ENCODE results near the gene GP9.

The GP9 gene

GRCh38 chr3:129030611-129031010 is 30.0 kb upstream of the GP9 start:
- no peak for DNase-seq

- no peak for DNase-seq
Measured at GRCh38 chr3:129031476-129032215, 28.9 kb upstream of the GP9 start.

DNA sequence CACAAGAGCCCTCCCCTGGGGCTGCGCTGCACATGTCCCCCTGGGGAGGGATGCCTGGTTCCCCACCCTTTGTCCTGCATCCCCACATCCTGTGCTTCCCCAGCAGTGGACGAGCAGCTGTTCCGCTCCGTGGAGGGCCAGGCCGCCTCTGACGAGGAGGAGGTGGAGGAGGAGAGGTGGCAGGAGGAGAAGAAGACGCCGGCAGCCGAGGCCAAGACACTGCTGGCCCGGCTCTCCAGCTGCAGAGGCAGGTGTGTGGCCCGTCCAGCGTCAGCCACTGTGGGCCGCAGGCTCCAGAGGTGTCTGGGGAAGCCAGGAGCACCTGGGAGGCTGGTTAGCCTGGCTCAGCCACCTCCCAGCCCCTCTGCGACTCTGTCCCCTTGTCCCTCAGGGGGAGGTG is 27.9 kb upstream of the GP9 start:
- no peak for DNase-seq

- no peak for DNase-seq
Measured at GRCh38 chr3:129033151-129033550, 27.4 kb upstream of the GP9 start.

DNA sequence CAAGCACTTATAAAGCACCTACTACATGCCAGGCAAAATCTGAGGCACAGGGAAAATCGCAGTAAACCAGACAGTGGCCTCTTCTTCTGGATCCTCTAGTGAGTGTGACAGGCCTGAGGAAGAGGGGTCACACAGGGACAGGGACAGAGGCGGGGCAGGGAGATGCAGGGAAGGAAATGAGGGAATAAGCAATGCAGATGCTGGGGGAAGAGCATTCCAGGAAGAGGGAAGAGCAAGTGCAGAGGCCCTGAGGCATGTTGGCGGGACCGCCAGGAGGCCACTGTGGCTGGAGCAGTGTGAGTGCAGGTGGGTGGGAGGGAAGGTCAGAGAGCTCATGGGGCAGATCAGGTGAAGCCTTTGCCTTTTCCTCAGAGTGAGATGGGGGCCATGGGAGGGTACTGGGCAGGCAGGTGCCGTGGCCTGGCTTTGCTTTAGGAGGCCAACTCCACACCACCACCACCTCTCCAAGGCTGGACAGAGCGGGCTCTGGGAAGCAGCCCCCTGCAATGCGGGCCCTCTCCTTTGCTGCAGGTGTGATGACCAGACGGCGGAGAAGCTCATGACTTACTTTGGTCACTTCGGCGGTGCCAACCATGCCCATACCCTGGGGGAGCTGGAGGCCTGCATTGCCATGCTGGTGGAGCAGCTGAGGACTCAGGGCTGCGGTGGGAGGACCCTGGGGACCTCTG is 26.8 kb upstream of the GP9 start:
- DNase-seq: no peak

DNA sequence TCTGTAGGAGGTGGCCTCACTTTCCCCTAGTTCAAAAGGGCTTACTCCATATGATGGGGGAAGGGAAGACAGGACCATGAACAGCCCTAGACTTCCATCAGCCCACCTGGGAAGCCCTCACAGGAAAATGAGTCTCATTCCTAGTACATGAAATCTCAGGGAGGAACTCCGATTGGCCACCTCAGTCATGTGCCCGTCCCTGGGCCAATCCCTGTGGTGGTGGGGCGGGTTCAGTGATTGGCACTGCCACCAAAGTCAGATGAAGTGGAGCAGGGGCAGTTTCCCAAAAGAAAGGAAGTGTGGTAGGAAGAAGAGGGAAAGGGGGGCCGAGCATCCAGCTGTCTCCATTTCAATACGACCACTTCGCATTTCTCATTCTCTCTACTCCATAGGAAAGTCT is 25.9 kb upstream of the GP9 start:
- DNase-seq: no peak

GRCh38 chr3:129035360-129036221 is 25.0 kb upstream of the GP9 start:
- no peak for DNase-seq

DNA sequence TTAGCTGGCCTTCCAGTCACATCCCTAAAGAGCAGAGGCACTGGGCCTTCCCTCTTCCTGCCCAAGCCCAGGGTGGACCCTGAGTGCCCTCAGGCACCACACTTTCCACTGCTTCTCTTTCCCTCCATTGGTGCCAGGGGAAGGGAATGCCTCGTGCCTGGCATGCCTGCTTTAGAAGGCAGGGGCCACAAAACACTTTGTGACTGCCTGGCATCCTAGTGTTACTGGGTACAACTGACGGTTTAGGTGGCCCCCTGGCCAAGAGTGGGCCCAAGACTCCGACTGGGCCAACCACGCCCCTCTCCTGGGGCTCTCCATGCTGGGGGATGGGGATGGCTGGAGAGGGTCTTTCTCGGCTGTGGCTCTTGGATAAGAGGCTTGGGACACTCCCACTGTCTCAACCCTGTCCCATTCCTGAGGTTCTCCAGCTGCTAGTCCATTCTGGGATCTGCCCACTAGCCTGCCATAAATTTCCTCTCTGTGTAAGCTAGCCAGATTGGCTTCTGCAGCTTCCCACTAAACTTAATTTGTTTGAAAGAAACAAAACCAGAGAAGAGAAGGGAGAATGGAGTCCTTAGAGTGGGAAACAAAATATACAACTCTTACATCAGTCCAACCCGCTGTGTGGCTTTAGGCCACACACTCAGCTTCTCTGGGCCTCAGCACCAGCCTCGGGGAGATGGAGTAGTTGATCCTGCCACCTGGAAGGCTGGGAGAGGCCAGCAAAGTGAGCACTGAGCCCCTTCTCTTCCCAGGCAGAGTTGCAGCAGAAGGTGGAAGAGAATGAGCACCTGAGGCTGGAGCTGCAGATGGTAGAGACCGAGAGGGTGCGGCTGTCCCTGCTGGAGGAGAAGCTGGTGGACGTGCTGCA is 24.1 kb upstream of the GP9 start:
- no peak for DNase-seq

- no peak for DNase-seq
Measured at GRCh38 chr3:129037093-129037419, 23.5 kb upstream of the GP9 start.

GRCh38 chr3:129038121-129038855 is 22.3 kb upstream of the GP9 start:
- DNase-seq: no peak

DNA sequence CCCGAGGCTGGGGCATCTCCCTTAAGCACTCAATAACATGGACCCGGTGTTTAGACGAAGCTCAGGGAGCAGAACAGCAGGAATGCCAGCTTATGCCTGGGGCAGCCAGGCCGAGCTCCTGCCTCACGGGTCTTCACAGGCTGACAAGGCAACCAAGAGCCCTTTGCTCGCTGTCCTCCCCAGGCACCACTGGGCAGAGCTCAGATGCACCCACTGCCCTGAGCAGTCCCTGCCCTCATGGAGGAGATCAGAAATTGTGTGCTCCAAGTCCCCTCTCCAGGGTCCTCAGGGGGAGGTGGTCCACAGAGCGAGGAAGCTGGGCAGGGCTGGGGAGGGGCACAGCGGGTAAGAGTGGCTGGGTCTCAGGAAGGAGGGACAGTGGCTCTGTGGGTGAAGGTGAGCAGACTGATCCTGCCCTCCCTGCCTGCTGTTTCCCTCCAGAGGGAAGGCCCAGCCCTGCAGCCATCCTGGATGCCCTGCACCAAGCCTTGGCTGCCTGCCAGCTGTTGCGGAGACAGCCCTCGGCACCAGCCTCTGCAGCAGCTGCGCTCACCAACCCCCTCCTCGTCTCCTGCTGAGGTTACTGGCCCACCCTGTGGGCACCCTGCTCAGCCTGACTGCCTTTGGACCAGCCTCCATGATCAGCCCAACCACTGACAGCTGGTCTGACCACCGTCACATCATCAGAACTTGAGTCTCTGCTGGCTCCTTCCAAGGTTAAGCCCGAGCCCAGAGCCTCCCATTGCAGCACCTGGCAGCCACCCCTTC is 21.1 kb upstream of the GP9 start:
- DNase-seq: no peak

DNA sequence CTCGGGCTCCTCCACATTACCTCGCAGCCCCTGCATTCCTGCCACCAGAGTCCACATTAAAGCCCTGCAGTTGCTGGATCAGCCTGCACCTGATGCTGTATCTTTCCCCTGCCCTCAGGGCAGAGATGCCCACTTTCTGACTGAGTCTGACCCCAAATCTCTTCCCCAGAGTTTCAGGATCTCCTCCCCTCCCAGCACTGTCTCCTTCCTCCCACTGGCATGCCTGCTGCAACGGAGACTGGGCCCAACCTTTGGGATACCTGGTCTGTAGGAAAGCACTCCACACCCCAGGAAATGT is 20.6 kb upstream of the GP9 start:
- DNase-seq: no peak

- DNase-seq: no peak
Measured at GRCh38 chr3:129040579-129041300, 19.8 kb upstream of the GP9 start.

GRCh38 chr3:129045675-129046036 is 14.9 kb upstream of the GP9 start:
- DNase-seq: peak; percentile 38

DNA sequence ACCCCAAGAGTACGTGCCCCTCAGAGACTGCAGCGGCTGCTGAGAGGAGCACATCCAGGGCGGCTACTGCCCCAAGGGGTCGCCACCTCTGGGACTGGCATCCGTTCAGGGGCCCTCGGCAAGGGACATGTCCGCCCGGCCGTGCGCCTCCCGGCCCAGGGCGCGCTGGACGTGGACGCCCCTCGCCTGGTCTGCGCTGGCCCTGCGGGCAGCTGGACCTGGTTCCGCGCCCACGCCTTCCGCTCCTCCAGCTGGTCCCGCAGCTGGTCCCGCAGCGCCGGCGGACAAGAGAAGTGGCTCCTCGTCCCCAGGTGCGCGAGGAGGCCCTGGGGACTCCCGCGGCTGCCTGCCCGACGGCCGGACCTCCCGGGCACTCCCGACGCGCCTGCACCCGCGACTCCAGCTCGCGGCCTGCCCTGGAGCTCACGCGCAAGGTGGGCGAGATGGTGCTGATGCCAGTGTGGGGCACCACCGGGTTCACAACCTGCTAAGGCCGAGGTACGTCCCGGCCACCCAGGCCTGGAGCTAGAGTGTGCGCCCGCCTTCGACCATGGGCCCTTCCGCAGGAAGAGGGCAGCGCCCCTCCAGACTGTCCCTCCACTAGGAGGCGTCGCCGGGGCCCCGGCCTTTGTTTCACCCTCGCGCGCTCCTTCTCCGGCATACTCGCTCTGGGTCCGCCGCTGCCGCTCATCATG is 14.4 kb upstream of the GP9 start:
- DNase-seq: peak; percentile 42

GRCh38 chr3:129046732-129047552 is 13.6 kb upstream of the GP9 start:
- DNase-seq: no peak

- no peak for DNase-seq
Measured at GRCh38 chr3:129047553-129047839, 13.1 kb upstream of the GP9 start.

DNA sequence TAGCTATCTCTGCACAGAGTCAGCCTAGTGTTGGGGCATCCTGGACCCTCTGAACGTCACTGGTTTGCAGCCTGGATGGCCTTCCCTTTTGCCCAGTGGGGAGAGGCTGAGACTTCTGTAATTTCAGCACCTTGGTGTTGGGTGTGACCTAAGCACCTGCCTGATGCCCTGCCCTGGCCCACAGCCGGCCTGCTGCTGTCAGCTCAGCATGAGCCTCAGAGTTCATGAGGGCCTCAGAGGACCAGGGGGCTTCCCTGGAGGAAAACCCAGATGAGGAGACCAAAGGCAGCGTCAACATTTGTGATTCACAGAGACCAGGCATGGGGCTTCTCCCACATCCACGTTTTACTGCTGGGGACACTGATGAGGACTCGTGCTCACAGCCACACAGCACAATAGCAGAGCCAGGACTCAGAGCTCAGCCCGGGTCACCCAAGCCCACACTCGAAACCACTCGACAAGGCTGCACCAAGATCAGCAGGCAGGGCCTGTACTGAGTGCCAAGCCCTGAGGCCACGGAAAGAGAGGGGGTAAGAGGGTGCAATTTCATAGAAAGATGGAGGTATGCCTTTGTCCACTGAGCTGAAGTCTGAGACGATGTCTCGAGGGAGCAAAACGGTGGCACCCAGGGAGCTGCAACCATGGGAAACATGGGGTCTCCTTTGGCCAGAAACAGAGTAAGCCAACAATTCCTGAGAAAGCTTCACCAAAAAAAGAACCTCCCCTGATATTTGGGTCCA is 9.9 kb upstream of the GP9 start:
- DNase-seq: no peak

- DNase-seq: no peak
Measured at GRCh38 chr3:129051871-129052340, 8.7 kb upstream of the GP9 start.
